ENCODE results near the gene UBE3D.
A peak's percentile ranks its signal among the peaks of the same experiment; 100 is the strongest.

Gene UBE3D

DNA sequence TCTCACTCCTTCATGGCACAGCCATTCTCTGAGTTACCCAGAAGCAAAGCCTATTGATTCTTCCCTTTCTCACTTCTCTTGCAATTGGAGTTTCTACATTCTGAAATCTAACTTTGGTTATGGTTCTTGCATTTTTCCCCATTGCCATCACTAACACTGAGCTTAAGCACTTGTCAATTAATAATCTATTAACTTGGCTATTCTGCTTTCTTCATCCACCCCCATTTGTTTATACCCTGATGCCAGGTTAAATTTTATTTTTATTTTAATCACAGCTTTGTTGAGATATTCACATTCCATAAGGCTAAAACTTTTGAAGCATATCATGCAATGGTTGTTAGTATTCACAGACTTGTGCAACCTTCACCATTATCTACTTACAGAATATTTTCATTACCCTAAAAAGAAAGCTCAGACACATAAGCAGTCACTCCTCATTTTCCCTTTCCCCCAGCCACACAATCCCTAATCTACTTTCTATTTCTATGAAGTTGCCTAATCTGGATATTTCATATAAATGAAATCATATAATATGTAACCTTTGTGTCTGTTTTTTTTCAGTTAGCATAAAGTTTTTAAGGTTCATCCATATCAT, 222.3 kb downstream of the UBE3D start:
- no peak overlapping the region for H3K4me3 ChIP-seq (ENCODE audit: low read depth, low read length)
- DNase-seq (ENCODE audit: low read depth): no peak

DNA sequence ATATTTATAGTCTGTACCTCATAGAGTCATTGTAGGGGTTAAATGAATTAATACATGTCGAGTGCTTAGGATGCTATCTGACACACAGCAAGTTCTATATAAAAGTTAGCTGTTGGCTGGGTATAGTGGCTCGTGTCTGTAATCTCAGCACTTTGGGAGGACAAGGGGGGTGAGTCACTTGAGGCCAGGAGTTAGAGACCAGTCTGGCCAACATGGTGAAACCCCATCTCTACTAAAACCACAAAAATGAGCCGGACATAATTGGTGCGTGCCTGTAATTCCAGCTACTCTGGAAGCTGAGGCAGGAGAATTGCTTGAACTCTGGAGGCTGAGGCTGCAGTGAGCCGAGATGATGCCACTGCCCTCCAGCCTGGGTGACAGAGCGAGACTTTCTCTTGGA, 222.9 kb downstream of the UBE3D start:
- H3K4me3 ChIP-seq (ENCODE audit: low read depth, low read length): no peak overlapping the region
- DNase-seq (ENCODE audit: low read depth): peak; percentile 21
